ENCODE measurements around the gene SNPH.

The SNPH gene

DNA sequence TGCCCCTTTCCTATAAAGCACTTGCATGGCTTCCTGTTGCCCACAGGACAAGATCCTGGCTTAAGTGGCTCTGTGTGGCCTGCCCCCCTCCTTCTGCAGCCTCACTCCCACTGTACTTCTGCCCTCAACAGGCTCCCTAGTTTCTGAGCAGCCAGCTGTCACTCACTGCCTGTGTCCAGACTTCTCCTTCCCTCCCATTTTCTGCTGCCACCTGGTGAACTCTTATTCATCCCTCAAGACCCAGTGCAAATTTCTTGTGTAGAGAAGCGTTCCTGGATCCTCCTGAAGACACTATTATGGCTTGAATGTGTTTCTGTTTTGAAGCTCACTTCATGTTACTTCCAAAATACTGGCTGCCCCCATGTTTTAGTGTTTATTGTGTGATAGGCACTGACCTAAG, 26.5 kb downstream of the SNPH start:
- H3K27ac ChIP-seq: no peak overlapping the region
- TF ChIP-seq ZFX (IDR thresholded peaks at IDR 0.05; ENCODE audit: borderline replicate concordance): no peak
- TF ChIP-seq, protein P1, sequence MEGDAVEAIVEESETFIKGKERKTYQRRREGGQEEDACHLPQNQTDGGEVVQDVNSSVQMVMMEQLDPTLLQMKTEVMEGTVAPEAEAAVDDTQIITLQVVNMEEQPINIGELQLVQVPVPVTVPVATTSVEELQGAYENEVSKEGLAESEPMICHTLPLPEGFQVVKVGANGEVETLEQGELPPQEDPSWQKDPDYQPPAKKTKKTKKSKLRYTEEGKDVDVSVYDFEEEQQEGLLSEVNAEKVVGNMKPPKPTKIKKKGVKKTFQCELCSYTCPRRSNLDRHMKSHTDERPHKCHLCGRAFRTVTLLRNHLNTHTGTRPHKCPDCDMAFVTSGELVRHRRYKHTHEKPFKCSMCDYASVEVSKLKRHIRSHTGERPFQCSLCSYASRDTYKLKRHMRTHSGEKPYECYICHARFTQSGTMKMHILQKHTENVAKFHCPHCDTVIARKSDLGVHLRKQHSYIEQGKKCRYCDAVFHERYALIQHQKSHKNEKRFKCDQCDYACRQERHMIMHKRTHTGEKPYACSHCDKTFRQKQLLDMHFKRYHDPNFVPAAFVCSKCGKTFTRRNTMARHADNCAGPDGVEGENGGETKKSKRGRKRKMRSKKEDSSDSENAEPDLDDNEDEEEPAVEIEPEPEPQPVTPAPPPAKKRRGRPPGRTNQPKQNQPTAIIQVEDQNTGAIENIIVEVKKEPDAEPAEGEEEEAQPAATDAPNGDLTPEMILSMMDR (IDR thresholded peaks at IDR 0.05): no peak

DNA sequence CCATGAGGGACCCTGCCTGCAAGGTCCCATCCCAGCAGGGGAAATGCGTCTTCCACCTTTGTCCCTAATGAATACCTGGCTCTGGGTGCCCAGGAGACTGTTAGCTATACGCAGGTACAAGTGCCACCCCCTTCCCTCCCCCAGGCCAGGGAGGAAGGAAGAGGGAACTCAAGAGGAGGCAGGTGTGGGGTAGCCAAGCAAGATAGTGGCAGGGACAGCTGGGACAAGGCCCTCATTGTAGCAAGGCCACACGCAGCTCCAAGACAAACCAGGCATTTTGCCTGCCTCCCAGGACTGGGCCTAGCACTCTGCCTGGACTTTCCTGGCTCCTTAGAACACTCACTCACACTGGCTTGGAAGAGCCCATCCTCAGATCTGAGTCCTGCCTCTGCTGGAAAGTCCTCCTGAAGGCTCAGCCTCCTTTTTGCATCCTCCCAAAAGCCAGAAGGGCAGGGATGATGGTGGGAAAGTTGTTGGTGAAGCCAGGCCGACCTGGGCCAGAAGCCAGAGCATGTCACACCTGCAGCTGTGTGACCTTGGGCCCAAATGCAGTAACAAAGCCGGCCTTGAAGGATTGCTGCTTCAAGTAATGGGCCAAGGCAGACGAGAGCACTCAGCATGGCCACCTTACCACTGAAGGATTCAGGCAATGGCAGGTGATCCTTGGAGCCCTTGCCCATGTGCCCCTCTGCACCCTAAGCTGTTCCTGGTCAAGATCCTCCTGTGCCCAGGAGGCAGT, 27.7 kb downstream of the SNPH start:
- TF ChIP-seq, protein P1 (IDR thresholded peaks at IDR 0.05): no peak
- TF ChIP-seq ZFX (IDR thresholded peaks at IDR 0.05; ENCODE audit: borderline replicate concordance): no peak
- H3K27ac ChIP-seq: no peak overlapping the region

GRCh38 chr20:1294497-1294896, 28.4 kb downstream of the SNPH start:
- no peak overlapping the region for H3K27ac ChIP-seq
- TF ChIP-seq ZFX (IDR thresholded peaks at IDR 0.05; ENCODE audit: borderline replicate concordance): no peak
- TF ChIP-seq, protein P1 (IDR thresholded peaks at IDR 0.05): no peak

DNA sequence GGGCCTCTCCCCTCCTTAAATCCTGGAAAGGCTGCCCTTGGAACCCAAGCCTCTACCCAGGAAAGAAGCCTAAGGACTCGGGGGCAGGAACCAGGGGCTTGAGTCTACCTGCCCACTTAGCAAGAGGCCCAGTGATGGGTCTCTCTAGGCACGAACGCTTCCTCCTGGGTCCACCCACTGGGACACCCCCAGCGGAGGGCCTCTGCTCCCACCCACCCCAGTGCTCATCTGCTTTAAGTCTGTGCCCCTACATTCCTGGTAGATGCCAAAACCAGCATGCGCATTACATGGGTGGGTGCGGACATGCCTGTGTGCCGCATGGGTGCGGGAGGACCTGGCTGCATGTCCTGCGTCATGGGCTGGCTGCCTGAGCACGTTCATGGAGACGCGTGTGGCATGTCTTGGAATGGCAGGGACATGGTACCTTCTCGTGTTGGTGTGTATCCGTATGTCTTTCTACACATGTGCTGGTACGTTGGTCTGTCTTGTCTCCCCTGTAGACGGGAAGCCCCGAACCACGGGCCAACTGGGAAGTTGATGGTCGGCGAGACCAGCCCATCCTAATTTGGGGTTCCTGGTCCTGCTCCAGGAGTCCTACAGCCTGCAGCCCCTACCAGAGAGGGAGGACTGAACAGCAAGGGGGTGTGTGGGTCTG, 29.3 kb downstream of the SNPH start:
- no peak for TF ChIP-seq ZFX (IDR thresholded peaks at IDR 0.05; ENCODE audit: borderline replicate concordance)
- TF ChIP-seq, protein P1 (IDR thresholded peaks at IDR 0.05): no peak
- no peak overlapping the region for H3K27ac ChIP-seq

- no peak for TF ChIP-seq ZFX (IDR thresholded peaks at IDR 0.05; ENCODE audit: borderline replicate concordance)
- TF ChIP-seq, protein P1 (IDR thresholded peaks at IDR 0.05): no peak
- no peak overlapping the region for H3K27ac ChIP-seq
These were observed 30.1 kb downstream of the SNPH start for GRCh38 chr20:1296117-1296610.

GRCh38 chr20:1296922-1297321, 30.8 kb downstream of the SNPH start:
- H3K27ac ChIP-seq: no peak overlapping the region
- no peak for TF ChIP-seq ZFX (IDR thresholded peaks at IDR 0.05; ENCODE audit: borderline replicate concordance)
- TF ChIP-seq, protein P1 (IDR thresholded peaks at IDR 0.05): no peak

- no peak for TF ChIP-seq ZFX (IDR thresholded peaks at IDR 0.05; ENCODE audit: borderline replicate concordance)
- no peak overlapping the region for H3K27ac ChIP-seq
These were observed 31.4 kb downstream of the SNPH start for GRCh38 chr20:1297486-1297885.
